Endothelial cell of umbilical vein (primary cell): ENCODE measurements around the gene NBEA. TPM values are rescaled to one million over a fixed set of nuclear protein-coding genes. Genes with fewer than 3 reads are reported as not detected.

ENCODE experiments used
- BruUV-seq: library from RNA; stranded (reverse); fragments of 400-500 nt; replicated peaks from 2 replicates; lab custom pipeline; 2021; lab: Mats Ljungman, UMichigan
- CTCF ChIA-PET: fragments of 300-600, 350-600 bp; sonication (Branson Sonifier 250); formaldehyde crosslinking; loops from one replicate; lab custom pipeline; 2021; ENCODE audit warnings: antibody characterized with exemption, inconsistent platforms; lab: Charles Lee
- POLR2A ChIA-PET: fragments of 300-600, 350-600 bp; sonication (Branson Sonifier 250); formaldehyde crosslinking; loops from one replicate; lab custom pipeline; 2021; ENCODE audit warnings: antibody characterized with exemption, inconsistent platforms; lab: Charles Lee
- DNase-seq: peaks from one replicate; pipeline ENCODE4 v3.0.0-alpha.2; 2011; ENCODE audit warnings: low read depth, low spot score
- FAIRE-seq: peaks from 2 replicates; lab custom pipeline; 2011; peaks lifted over from hg19 to GRCh38; lab: Jason Lieb, UNC
- H2AFZ ChIP-seq: 2 replicates; pipeline ENCODE4 v1.6.0; 2012; ENCODE audit warnings: low read depth, low read length, control low read depth, inconsistent platforms
- H3K27ac ChIP-seq: 2 replicates; pipeline ENCODE4 v1.5.1; 2011; ENCODE audit warnings: low read depth, mild to moderate bottlenecking, control low read depth, low read length, moderate library complexity; ENCODE audit not compliant: insufficient read depth
- H3K27me3 ChIP-seq, 2 experiments: 2 replicates each; pipeline versions ENCODE4 v1.6.0 to v1.6.1; 2011; ENCODE audit warnings: low read length in 2 of 2, mixed read lengths in 1 of 2; ENCODE audit not compliant: control insufficient read depth in 2 of 2, insufficient read depth in 2 of 2
- H3K36me3 ChIP-seq, 2 experiments: 2 replicates in 1 of 2; 3 replicates in 1 of 2; pipeline ENCODE4 v1.5.1; 2011; ENCODE audit warnings: low read length in 2 of 2, mild to moderate bottlenecking in 1 of 2, moderate library complexity in 1 of 2; ENCODE audit not compliant: control insufficient read depth in 2 of 2, insufficient read depth in 2 of 2; ENCODE audit errors: extremely low read depth in 1 of 2
- H3K4me1 ChIP-seq: 3 replicates; pipeline ENCODE4 v1.5.1; 2011; ENCODE audit warnings: mild to moderate bottlenecking, low read length; ENCODE audit not compliant: control insufficient read depth, insufficient read depth; ENCODE audit errors: extremely low read depth
- H3K4me2 ChIP-seq: 2 replicates; pipeline ENCODE4 v1.6.1; 2011; ENCODE audit warnings: low read length, control low read depth, mixed read lengths; ENCODE audit not compliant: insufficient read depth
- H3K4me3 ChIP-seq, 3 experiments: fragments of 200-600 bp in 1 of 3; sonication (generic), shearing (Covaris generic) in 1 of 3; replicated peaks in 1 of 3; 2 replicates each; pipeline ENCODE4 v1.5.1; 2011 to 2016; ENCODE audit warnings: control low read depth in 3 of 3, low read length in 3 of 3, mild to moderate bottlenecking in 2 of 3, inconsistent platforms in 1 of 3, low read depth in 1 of 3, moderate library complexity in 1 of 3; ENCODE audit not compliant: insufficient read depth in 1 of 3
- H3K79me2 ChIP-seq: 2 replicates; pipeline ENCODE4 v1.6.0; 2012; ENCODE audit warnings: low read length, inconsistent platforms; ENCODE audit not compliant: control insufficient read depth, insufficient read depth
- H3K9ac ChIP-seq: replicated peaks from 2 replicates; pipeline ENCODE3; 2011; ENCODE audit warnings: low read length, control low read depth; ENCODE audit not compliant: insufficient read depth; ENCODE audit errors: extremely low read depth
- H3K9me1 ChIP-seq: replicated peaks from 3 replicates; pipeline ENCODE4 v1.6.0; 2011; ENCODE audit warnings: mild to moderate bottlenecking, low read length; ENCODE audit not compliant: control insufficient read depth, insufficient read depth; ENCODE audit errors: extremely low read depth
- H3K9me3 ChIP-seq: replicated peaks from 2 replicates; pipeline ENCODE4 v1.5.1; 2012; ENCODE audit warnings: low read length, inconsistent platforms; ENCODE audit not compliant: control insufficient read depth, insufficient read depth
- H4K20me1 ChIP-seq: replicated peaks from 2 replicates; pipeline ENCODE3; 2011; ENCODE audit warnings: mild to moderate bottlenecking, low read length; ENCODE audit not compliant: control insufficient read depth, insufficient read depth; ENCODE audit errors: extremely low read depth
- EZH2 ChIP-seq: IDR thresholded peaks from 2 replicates; pipeline ENCODE4 v1.6.1; 2012; ENCODE audit warnings: borderline replicate concordance, low read depth, mild to moderate bottlenecking, moderate library complexity, low read length, inconsistent platforms; ENCODE audit not compliant: severe bottlenecking
- FOS ChIP-seq: IDR thresholded peaks from 2 replicates; pipeline ENCODE4 v1.6.1; 2011; ENCODE audit warnings: mild to moderate bottlenecking, low read length, moderate library complexity, borderline replicate concordance; ENCODE audit not compliant: insufficient read depth
- JUN ChIP-seq: IDR thresholded peaks from 2 replicates; pipeline ENCODE4 v1.6.1; 2011; ENCODE audit warnings: borderline replicate concordance, low read depth; ENCODE audit not compliant: insufficient read length, insufficient read depth
- dilution Hi-C: fragments of 300-500 bp; cut with MboI; formaldehyde crosslinking; loops from one replicate; pipeline ENCODE4 v1.15.0; 2019; ENCODE audit warnings: low sequenced_read_pairs; ENCODE audit not compliant: extremely low pct_ligation_motif_present
- intact Hi-C: fragments of 100-400 bp; cut with micrococcal nuclease; formaldehyde crosslinking; loops from one replicate; pipeline ENCODE4 v1.10.0; 2022
- polyA plus RNA-seq, 4 experiments: library from polyadenylated mRNA; depleted of rRNA in 3 of 4; stranded (reverse) in 3 of 4; unstranded in 1 of 4; fragments of >200 nt; gene quantifications; 2 replicates each; pipeline versions ENCODE4 v1.2.1 to v1.2.3, GENCODE V29; 2011 to 2012; ENCODE audit warnings: missing spikeins in 1 of 4
- total RNA-seq: library from RNA; stranded (reverse); gene quantifications from 2 replicates; pipeline ENCODE4 v1.2.3, GENCODE V29; 2021
- TF ChIP-seq, protein P1 (sequence below): IDR thresholded peaks from 2 replicates; pipeline ENCODE4 v1.6.1; 2011; ENCODE audit not compliant: insufficient read depth, insufficient read length
- TF ChIP-seq, protein P2 (sequence below), 2 donors: IDR thresholded peaks; 1 replicate in 1 of 2; 2 replicates in 1 of 2; pipeline ENCODE4 v1.5.1; 2011; ENCODE audit warnings: low read length in 2 of 2, mild to moderate bottlenecking in 2 of 2, moderate library complexity in 2 of 2, control low read depth in 1 of 2, inconsistent platforms in 1 of 2, low read depth in 1 of 2; ENCODE audit not compliant: insufficient read depth in 1 of 2; ENCODE audit errors: extremely low read depth in 1 of 2

Gene NBEA
- total and polyA plus RNA-seq, 2 donors (not counting 3 experiments of a cell fraction or from before 2014, with no cell fraction given): 3.0 to 4.8 TPM

GRCh38 chr13:35469806-35470525 lies 527.9 kb downstream of the NBEA start:
- H3K36me3 ChIP-seq: no peaks in the 10 kb centered on the region
- no peak overlapping the region for H3K4me3 ChIP-seq
- H3K27me3 ChIP-seq: no peaks in the 10 kb centered on the region
- TF ChIP-seq, protein P1, sequence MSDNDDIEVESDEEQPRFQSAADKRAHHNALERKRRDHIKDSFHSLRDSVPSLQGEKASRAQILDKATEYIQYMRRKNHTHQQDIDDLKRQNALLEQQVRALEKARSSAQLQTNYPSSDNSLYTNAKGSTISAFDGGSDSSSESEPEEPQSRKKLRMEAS: no peak
- TF ChIP-seq FOS: no peak
- TF ChIP-seq EZH2: no peak
- TF ChIP-seq JUN: no peak
- TF ChIP-seq, protein P2, sequence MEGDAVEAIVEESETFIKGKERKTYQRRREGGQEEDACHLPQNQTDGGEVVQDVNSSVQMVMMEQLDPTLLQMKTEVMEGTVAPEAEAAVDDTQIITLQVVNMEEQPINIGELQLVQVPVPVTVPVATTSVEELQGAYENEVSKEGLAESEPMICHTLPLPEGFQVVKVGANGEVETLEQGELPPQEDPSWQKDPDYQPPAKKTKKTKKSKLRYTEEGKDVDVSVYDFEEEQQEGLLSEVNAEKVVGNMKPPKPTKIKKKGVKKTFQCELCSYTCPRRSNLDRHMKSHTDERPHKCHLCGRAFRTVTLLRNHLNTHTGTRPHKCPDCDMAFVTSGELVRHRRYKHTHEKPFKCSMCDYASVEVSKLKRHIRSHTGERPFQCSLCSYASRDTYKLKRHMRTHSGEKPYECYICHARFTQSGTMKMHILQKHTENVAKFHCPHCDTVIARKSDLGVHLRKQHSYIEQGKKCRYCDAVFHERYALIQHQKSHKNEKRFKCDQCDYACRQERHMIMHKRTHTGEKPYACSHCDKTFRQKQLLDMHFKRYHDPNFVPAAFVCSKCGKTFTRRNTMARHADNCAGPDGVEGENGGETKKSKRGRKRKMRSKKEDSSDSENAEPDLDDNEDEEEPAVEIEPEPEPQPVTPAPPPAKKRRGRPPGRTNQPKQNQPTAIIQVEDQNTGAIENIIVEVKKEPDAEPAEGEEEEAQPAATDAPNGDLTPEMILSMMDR (IDR thresholded peaks at IDR 0.05; ENCODE audit: extremely low read depth in 1 of 2, insufficient read depth in 1 of 2, low read depth in 1 of 2, low read length in 2 of 2): no peak
- no peak overlapping the region for H3K27ac ChIP-seq
- BruUV-seq: no TSS peak
- no peak overlapping the region for H2AFZ ChIP-seq
- no peak for DNase-seq
- peaks cover 4% of the 10 kb centered on the region for H3K4me1 ChIP-seq
- no peak overlapping the region for H3K9ac ChIP-seq
- FAIRE-seq: no peak
- no peaks in the 10 kb centered on the region for H3K79me2 ChIP-seq
- H4K20me1 ChIP-seq: no peaks in the 10 kb centered on the region
- intact Hi-C loops: loop anchor here (2.0 to 10.0 kb wide), 3 partner anchors 251 to 533 kb away; no protein-coding TSS in a partner anchor
- POLR2A ChIA-PET: no interaction called here
- CTCF ChIA-PET: no interaction called here
- H3K4me2 ChIP-seq: peak overlapping the region; percentile 64
- H3K9me3 ChIP-seq: no peaks in the 10 kb centered on the region
- no peaks in the 10 kb centered on the region for H3K9me1 ChIP-seq
- dilution Hi-C loops: no loop called here
